ENCODE measurements around the gene TEDC1. TPM values are rescaled to one million over a fixed set of nuclear protein-coding genes. Genes with fewer than 3 reads are reported as not detected.
A peak's percentile ranks its signal among the peaks of the same experiment; 100 is the strongest.

Gene TEDC1
- total RNA-seq, 1 donor from 2014 or later: 13.6 TPM

- no peak overlapping the region for H3K4me3 Mint-ChIP-seq
- H3K9me3 Mint-ChIP-seq: no peaks in the 10 kb centered on the region
- H3K36me3 Mint-ChIP-seq: peaks cover 2% of the 10 kb centered on the region
- no peaks in the 10 kb centered on the region for H3K4me1 Mint-ChIP-seq
- H3K27ac Mint-ChIP-seq: no peak overlapping the region
- H3K27me3 Mint-ChIP-seq (ENCODE audit: low read depth): no peaks in the 10 kb centered on the region
- DNase-seq (ENCODE audit: low spot score in 2 of 2, unreplicated experiment in 2 of 2): no peak
- TF ChIP-seq CTCF (IDR thresholded peaks at IDR 0.05; ENCODE audit: unreplicated experiment): no peak
These were observed 44.9 kb upstream of the TEDC1 start for GRCh38 chr14:105445901-105446845.

- Mint-ChIP-seq H3K4me3 (no peak overlapping the region), H3K4me1 (no peaks in the 10 kb centered on the region), H3K36me3 (peaks cover under 1% of the 10 kb centered on the region), H3K27ac (no peak overlapping the region), H3K27me3 (ENCODE audit: low read depth) (no peaks in the 10 kb centered on the region), H3K9me3 (no peaks in the 10 kb centered on the region)
- TF ChIP-seq CTCF (IDR thresholded peaks at IDR 0.05; ENCODE audit: unreplicated experiment): no peak
- DNase-seq (ENCODE audit: low spot score in 2 of 2, unreplicated experiment in 2 of 2): no peak
These were observed 44.1 kb upstream of the TEDC1 start for GRCh38 chr14:105446971-105447370.

- H3K4me3 Mint-ChIP-seq: no peak overlapping the region
- no peaks in the 10 kb centered on the region for H3K4me1 Mint-ChIP-seq
- no peaks in the 10 kb centered on the region for H3K9me3 Mint-ChIP-seq
- no peak for TF ChIP-seq CTCF (IDR thresholded peaks at IDR 0.05; ENCODE audit: unreplicated experiment)
- H3K36me3 Mint-ChIP-seq: peaks cover 6% of the 10 kb centered on the region
- H3K27ac Mint-ChIP-seq: no peak overlapping the region
- DNase-seq (ENCODE audit: low spot score in 2 of 2, unreplicated experiment in 2 of 2): no peak
- no peaks in the 10 kb centered on the region for H3K27me3 Mint-ChIP-seq (ENCODE audit: low read depth)
These were observed 43.1 kb upstream of the TEDC1 start for GRCh38 chr14:105447651-105448640.

GRCh38 chr14:105448706-105449111 is 42.3 kb upstream of the TEDC1 start:
- DNase-seq (ENCODE audit: low spot score in 2 of 2, unreplicated experiment in 2 of 2): peak in 1 of 2 experiments; percentile 65
- Mint-ChIP-seq H3K27me3 (ENCODE audit: low read depth) (no peaks in the 10 kb centered on the region), H3K4me1 (no peaks in the 10 kb centered on the region), H3K27ac (no peak overlapping the region), H3K4me3 (no peak overlapping the region), H3K36me3 (peaks cover 10% of the 10 kb centered on the region), H3K9me3 (no peaks in the 10 kb centered on the region)
- peak; percentile 72 for TF ChIP-seq CTCF (IDR thresholded peaks at IDR 0.05; ENCODE audit: unreplicated experiment)

- Mint-ChIP-seq H3K27ac (no peak overlapping the region), H3K9me3 (no peaks in the 10 kb centered on the region), H3K36me3 (peaks cover 12% of the 10 kb centered on the region), H3K4me3 (no peak overlapping the region), H3K4me1 (no peaks in the 10 kb centered on the region), H3K27me3 (ENCODE audit: low read depth) (no peaks in the 10 kb centered on the region)
- TF ChIP-seq CTCF (IDR thresholded peaks at IDR 0.05; ENCODE audit: unreplicated experiment): no peak
- DNase-seq (ENCODE audit: low spot score in 2 of 2, unreplicated experiment in 2 of 2): no peak
These were observed 41.5 kb upstream of the TEDC1 start for GRCh38 chr14:105449276-105450122.
